Ishikawa (cell line): ENCODE results near the gene NOL9.

Source experiments
- CEBPB ChIP-seq: IDR thresholded peaks from 2 replicates; pipeline ENCODE4 v1.6.1; 2012
- CREB1 ChIP-seq: IDR thresholded peaks from 2 replicates; pipeline ENCODE4 v1.6.1; 2012; ENCODE audit warnings: low read depth
- EGR1 ChIP-seq: IDR thresholded peaks from 2 replicates; pipeline ENCODE4 v1.6.1; 2012
- EP300 ChIP-seq: IDR thresholded peaks from 2 replicates; pipeline ENCODE4 v1.6.1; 2012; ENCODE audit warnings: borderline replicate concordance
- FOXM1 ChIP-seq: IDR thresholded peaks from 2 replicates; pipeline ENCODE4 v1.6.1; 2012; ENCODE audit warnings: low read depth, borderline replicate concordance
- MAX ChIP-seq: IDR thresholded peaks from 2 replicates; pipeline ENCODE4 v1.6.1; 2012
- NFIC ChIP-seq: IDR thresholded peaks from 2 replicates; pipeline ENCODE4 v1.6.1; 2012
- RAD21 ChIP-seq: IDR thresholded peaks from 2 replicates; pipeline ENCODE4 v1.6.1; 2012; ENCODE audit warnings: low read depth
- REST ChIP-seq: IDR thresholded peaks from 2 replicates; pipeline ENCODE4 v1.6.1; 2012; ENCODE audit warnings: low read depth, mild to moderate bottlenecking
- TAF1 ChIP-seq: IDR thresholded peaks from 2 replicates; pipeline ENCODE4 v1.6.1; 2012; ENCODE audit warnings: low read depth, mild to moderate bottlenecking
- TCF12 ChIP-seq: IDR thresholded peaks from 2 replicates; pipeline ENCODE4 v1.6.1; 2012; ENCODE audit warnings: low read depth
- TEAD4 ChIP-seq: IDR thresholded peaks from 2 replicates; pipeline ENCODE4 v1.6.1; 2012
- USF1 ChIP-seq: IDR thresholded peaks from 2 replicates; pipeline ENCODE4 v1.6.1; 2012
- YY1 ChIP-seq: IDR thresholded peaks from 2 replicates; pipeline ENCODE4 v1.6.1; 2012; ENCODE audit warnings: low read depth
- ZBTB7A ChIP-seq: IDR thresholded peaks from 2 replicates; pipeline ENCODE4 v1.6.1; 2012; ENCODE audit warnings: low read depth

NOL9 gene

GRCh38 chr1:6580119-6580592, 25.8 kb upstream of the NOL9 start:
- TF ChIP-seq CEBPB (no peak), EGR1 (no peak), TAF1 (no peak; the same call in 1 of the 2 replicates), YY1 (peak; percentile 52; the same call in 1 of the 2 replicates), RAD21 (no peak), FOXM1 (no peak), TCF12 (0 out of 2 replicates have a peak, but pooled peaks have one; percentile 41)

GRCh38 chr1:6579374-6580118, 25.2 kb upstream of the NOL9 start, which contains the start of gene ZBTB48:
Gene ZBTB48, plus strand, starts transcription at chr1:6579994. Its CDS starts 616 bp downstream, at chr1:6580610.
- TF ChIP-seq RAD21 (no peak), MAX (peak; percentile 38; the same call in 1 of the 2 replicates), CREB1 (peak; percentile 85), USF1 (0 out of 2 replicates have a peak, but pooled peaks have one; percentile 33), TAF1 (peak; percentile 80)

GRCh38 chr1:6578624-6579373, 24.5 kb upstream of the NOL9 start:
- TF ChIP-seq USF1 (no peak), REST (no peak)

DNA sequence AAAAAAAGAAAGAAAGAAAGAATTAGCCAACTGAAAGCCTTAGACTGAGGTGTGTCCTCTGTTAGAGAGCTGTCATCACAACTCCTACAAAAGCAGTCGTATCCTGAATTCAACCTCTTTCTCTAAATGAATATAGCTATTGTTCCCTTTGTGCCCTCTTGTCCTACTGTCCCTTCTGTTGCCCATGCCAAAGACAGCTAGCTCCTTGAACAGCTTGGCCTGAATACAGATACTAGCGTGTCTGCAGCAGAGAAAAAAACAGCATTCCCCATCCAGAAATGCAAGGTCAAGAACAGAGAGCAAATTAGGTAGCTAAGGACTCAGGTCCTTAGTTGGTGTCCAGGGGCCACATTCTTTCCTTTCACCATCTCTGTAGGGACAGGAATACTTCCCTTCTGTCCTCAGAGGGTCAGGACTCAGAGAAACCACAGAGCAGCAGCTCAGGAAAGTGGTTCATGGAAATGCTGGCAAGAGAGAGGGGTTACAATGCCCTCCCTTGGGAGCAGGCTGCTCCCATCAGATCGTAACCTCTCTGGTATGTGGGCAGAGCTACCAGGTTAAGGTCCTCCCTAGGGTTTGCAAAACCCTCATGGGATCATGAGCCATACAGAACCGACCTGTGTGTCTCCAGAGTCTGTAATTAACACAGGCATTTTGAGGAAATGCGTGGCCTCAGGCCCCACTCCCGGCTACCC, 23.7 kb upstream of the NOL9 start:
- TF ChIP-seq TEAD4: no peak

GRCh38 chr1:6574818-6575217, 20.5 kb upstream of the NOL9 start:
- no peak for TF ChIP-seq NFIC
- TF ChIP-seq TAF1: no peak
- TF ChIP-seq CEBPB: no peak

GRCh38 chr1:6574025-6574620, 19.8 kb upstream of the NOL9 start:
- TF ChIP-seq RAD21: no peak
- no peak for TF ChIP-seq TAF1
- TF ChIP-seq REST: no peak
- no peak for TF ChIP-seq NFIC
- TF ChIP-seq USF1: no peak
- TF ChIP-seq ZBTB7A: no peak
- TF ChIP-seq EGR1: no peak
- no peak for TF ChIP-seq MAX
- TF ChIP-seq FOXM1: no peak
- TF ChIP-seq TEAD4: no peak
- TF ChIP-seq EP300: no peak
- TF ChIP-seq CREB1: no peak
- TF ChIP-seq TCF12: no peak
- TF ChIP-seq YY1: no peak
- no peak for TF ChIP-seq CEBPB
